Liver (tissue), 9 donors: ENCODE data around the gene USH2A. TPM values are rescaled to one million over a fixed set of nuclear protein-coding genes. Genes with fewer than 3 reads are reported as not detected.

Experiments used
- DNase-seq: peaks from one replicate; pipeline ENCODE4 v3.0.0-alpha.2; 2017; ENCODE audit warnings: low spot score
- H3K27ac ChIP-seq, 2 donors: one replicate each; pipeline ENCODE4 v1.7.0; 2013; ENCODE audit warnings: inconsistent platforms in 2 of 2, low read length in 2 of 2, control low read depth in 1 of 2, low read depth in 1 of 2, mild to moderate bottlenecking in 1 of 2
- H3K27me3 ChIP-seq, 4 donors: one replicate each; pipeline versions ENCODE4 v1.6.1 to v1.7.0; 2013; ENCODE audit warnings: low read length in 3 of 4, inconsistent platforms in 1 of 4, mild to moderate bottlenecking in 1 of 4, moderate library complexity in 1 of 4; ENCODE audit not compliant: control insufficient read depth in 4 of 4, insufficient read depth in 4 of 4
- H3K36me3 ChIP-seq, 4 donors: one replicate each; pipeline versions ENCODE4 v1.6.1 to v1.7.0; 2013; ENCODE audit warnings: low read length in 3 of 4, mild to moderate bottlenecking in 3 of 4, low read depth in 1 of 4, moderate library complexity in 1 of 4; ENCODE audit not compliant: control insufficient read depth in 4 of 4, insufficient read depth in 3 of 4
- H3K4me1 ChIP-seq, 4 donors: one replicate each; pipeline versions ENCODE4 v1.6.1 to v1.7.0; 2013; ENCODE audit warnings: low read length in 3 of 4, mild to moderate bottlenecking in 3 of 4, moderate library complexity in 1 of 4; ENCODE audit not compliant: control insufficient read depth in 4 of 4, insufficient read depth in 4 of 4
- H3K4me3 ChIP-seq, 3 donors: one replicate each; pipeline versions ENCODE4 v1.6.1 to v1.7.0; 2013; ENCODE audit warnings: low read length in 3 of 3, control low read depth in 1 of 3, low read depth in 1 of 3, mild to moderate bottlenecking in 1 of 3
- H3K9ac ChIP-seq, 2 donors: one replicate each; pipeline ENCODE4 v1.7.0; 2013; ENCODE audit warnings: low read length in 2 of 2, mild to moderate bottlenecking in 2 of 2, moderate library complexity in 2 of 2, control low read depth in 1 of 2, low read depth in 1 of 2
- H3K9me3 ChIP-seq, 4 donors: one replicate each; pipeline versions ENCODE4 v1.6.1 to v1.7.0; 2013; ENCODE audit warnings: low read length in 3 of 4; ENCODE audit not compliant: control insufficient read depth in 4 of 4
- EGR1 ChIP-seq, 2 donors: IDR thresholded peaks; 2 replicates each; pipeline ENCODE4 v1.6.1; 2016 to 2018; ENCODE audit warnings: antibody characterized with exemption in 2 of 2, low read depth in 2 of 2
- FOXA1 ChIP-seq: IDR thresholded peaks from 2 replicates; pipeline ENCODE4 v1.6.1; 2016; ENCODE audit warnings: antibody characterized with exemption
- FOXA2 ChIP-seq: IDR thresholded peaks from 2 replicates; pipeline ENCODE4 v1.6.1; 2016; ENCODE audit warnings: antibody characterized with exemption
- GABPA ChIP-seq, 2 donors: IDR thresholded peaks in 1 of 2; conservative IDR thresholded peaks in 1 of 2; 2 replicates each; pipeline ENCODE4 v1.6.1; 2016; ENCODE audit warnings: antibody characterized with exemption in 2 of 2, mild to moderate bottlenecking in 1 of 2, moderate library complexity in 1 of 2
- HNF4A ChIP-seq, 2 donors: conservative IDR thresholded peaks; 2 replicates each; pipeline ENCODE4 v1.6.1; 2016; ENCODE audit warnings: antibody characterized with exemption in 2 of 2, mild to moderate bottlenecking in 2 of 2
- HNF4G ChIP-seq: IDR thresholded peaks from 2 replicates; pipeline ENCODE4 v1.6.1; 2016; ENCODE audit warnings: antibody characterized with exemption
- NR2F2 ChIP-seq: IDR thresholded peaks from 2 replicates; pipeline ENCODE4 v1.6.1; 2016; ENCODE audit warnings: antibody characterized with exemption
- TAF1 ChIP-seq: conservative IDR thresholded peaks from 2 replicates; pipeline ENCODE4 v1.6.1; 2016; ENCODE audit warnings: antibody characterized with exemption, mild to moderate bottlenecking
- YY1 ChIP-seq: IDR thresholded peaks from 2 replicates; pipeline ENCODE4 v1.6.1; 2016; ENCODE audit warnings: antibody characterized with exemption, mild to moderate bottlenecking
- WGBS: extraction: QIAGEN DNeasy Blood & Tissue Kit; methylation state at CpG from one replicate; pipeline ENCODE4 v1.1.7; 2013; 5-methylcytosine and 5-hydroxymethylcytosine counted together
- polyA plus RNA-seq, 2 donors: library from polyadenylated mRNA; stranded (reverse) in 1 of 2; unstranded in 1 of 2; fragments of 200-250 nt in 1 of 2; fragments of >200 nt in 1 of 2; fragmentation: Nextera tagmentation in 1 of 2; extraction: Ambion mirVana in 1 of 2; gene quantifications; one replicate each; pipeline versions ENCODE4 v1.2.1 to v1.2.3, GENCODE V29; 2013 to 2015
- total RNA-seq, 2 donors: library from RNA; depleted of rRNA; stranded (reverse); fragments of >200 nt; gene quantifications; one replicate each; pipeline ENCODE4 v1.2.3, GENCODE V29; 2014
- TF ChIP-seq, protein P1 (sequence below): fragments of 150-350 bp; IDR thresholded peaks from 2 replicates; pipeline ENCODE4 v1.5.1; 2017; ENCODE audit warnings: improper control_type of control experiment, low read depth, low read length; ENCODE audit not compliant: missing input control
- TF ChIP-seq, protein P2 (sequence below): IDR thresholded peaks from 2 replicates; pipeline ENCODE4 v1.6.1; 2016; ENCODE audit warnings: antibody characterized with exemption
- TF ChIP-seq, protein P3 (sequence below): IDR thresholded peaks from 2 replicates; pipeline ENCODE4 v1.6.1; 2016; ENCODE audit warnings: antibody characterized with exemption, mild to moderate bottlenecking
- donor health status: healthy.
- donor health status: healthy.
- donor health status: healthy.
- donor health status: healthy.
- donor health status: healthy.

The USH2A gene
- total and polyA plus RNA-seq, 4 donors: 0.14 to 1.0 (median 0.31) TPM

DNA sequence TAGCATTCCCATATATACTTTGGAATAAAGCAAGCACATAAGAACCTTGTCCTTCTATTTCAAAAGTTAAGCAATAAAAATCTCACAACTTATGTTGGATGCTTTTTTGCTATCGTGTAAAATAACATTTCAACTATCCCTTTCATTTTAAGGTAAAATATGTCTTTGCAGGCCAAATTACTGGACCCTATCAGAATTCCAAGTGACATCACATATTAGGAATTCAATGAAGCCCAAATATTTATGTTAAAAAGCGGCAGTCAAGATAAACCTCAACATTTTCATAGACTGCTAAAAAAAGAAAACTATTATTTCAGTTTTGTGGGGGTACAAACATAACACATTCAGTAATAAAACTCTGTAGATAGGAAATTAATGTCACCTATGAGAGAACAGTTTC, 604.1 kb downstream of the USH2A start:
- no peak for DNase-seq
- Histone ChIP-seq H3K27me3 (no peaks in the 10 kb centered on the region), H3K4me3 (no peak overlapping the region), H3K4me1 (no peaks in the 10 kb centered on the region), H3K9me3 (no peaks in the 10 kb centered on the region), H3K36me3 (no peaks in the 10 kb centered on the region), H3K9ac (no peak overlapping the region), H3K27ac (no peak overlapping the region)
- 81% methylated on average over 2 of the region's 2 CpGs for WGBS
- no peak for TF ChIP-seq FOXA2
- TF ChIP-seq NR2F2: no peak
- no peak for TF ChIP-seq FOXA1
- TF ChIP-seq HNF4G: no peak
- TF ChIP-seq, protein P1, sequence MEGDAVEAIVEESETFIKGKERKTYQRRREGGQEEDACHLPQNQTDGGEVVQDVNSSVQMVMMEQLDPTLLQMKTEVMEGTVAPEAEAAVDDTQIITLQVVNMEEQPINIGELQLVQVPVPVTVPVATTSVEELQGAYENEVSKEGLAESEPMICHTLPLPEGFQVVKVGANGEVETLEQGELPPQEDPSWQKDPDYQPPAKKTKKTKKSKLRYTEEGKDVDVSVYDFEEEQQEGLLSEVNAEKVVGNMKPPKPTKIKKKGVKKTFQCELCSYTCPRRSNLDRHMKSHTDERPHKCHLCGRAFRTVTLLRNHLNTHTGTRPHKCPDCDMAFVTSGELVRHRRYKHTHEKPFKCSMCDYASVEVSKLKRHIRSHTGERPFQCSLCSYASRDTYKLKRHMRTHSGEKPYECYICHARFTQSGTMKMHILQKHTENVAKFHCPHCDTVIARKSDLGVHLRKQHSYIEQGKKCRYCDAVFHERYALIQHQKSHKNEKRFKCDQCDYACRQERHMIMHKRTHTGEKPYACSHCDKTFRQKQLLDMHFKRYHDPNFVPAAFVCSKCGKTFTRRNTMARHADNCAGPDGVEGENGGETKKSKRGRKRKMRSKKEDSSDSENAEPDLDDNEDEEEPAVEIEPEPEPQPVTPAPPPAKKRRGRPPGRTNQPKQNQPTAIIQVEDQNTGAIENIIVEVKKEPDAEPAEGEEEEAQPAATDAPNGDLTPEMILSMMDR: no peak
- no peak for TF ChIP-seq EGR1 (IDR thresholded peaks at IDR 0.05; ENCODE audit: low read depth in 2 of 2)
- TF ChIP-seq, protein P2, sequence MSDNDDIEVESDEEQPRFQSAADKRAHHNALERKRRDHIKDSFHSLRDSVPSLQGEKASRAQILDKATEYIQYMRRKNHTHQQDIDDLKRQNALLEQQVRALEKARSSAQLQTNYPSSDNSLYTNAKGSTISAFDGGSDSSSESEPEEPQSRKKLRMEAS: no peak
- TF ChIP-seq GABPA (IDR thresholded peaks at IDR 0.05 in 1 of 2, conservative IDR thresholded peaks at IDR 0.05 in 1 of 2): no peak

DNA sequence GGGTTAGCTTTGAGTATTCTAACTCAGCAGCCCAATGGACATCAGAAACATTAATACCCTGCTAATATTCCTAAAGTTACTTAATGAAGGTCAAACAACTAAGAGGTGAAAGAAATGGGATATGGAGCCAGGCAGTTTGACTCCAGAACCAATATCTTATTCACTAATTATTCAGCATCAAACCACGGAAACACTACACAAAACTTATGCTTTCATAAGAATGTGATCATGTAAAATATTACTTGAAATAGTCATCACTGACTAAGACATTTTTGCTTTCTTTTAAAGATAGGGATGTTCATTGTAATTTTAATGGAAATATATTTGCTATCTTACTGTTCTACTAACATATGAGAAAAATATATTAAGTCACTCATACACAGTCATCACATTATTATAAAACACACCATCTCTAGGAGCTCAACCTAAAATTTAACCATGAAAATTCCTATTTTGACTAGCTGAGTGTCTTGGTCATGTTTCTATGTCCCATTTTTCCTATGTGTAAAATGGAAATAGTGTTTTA, 615.3 kb downstream of the USH2A start:
- no peak overlapping the region for H3K9ac ChIP-seq
- no peaks in the 10 kb centered on the region for H3K36me3 ChIP-seq
- H3K27me3 ChIP-seq: no peaks in the 10 kb centered on the region
- DNase-seq: no peak
- no peak for TF ChIP-seq HNF4A (conservative IDR thresholded peaks at IDR 0.05)
- TF ChIP-seq YY1: no peak
- H3K4me1 ChIP-seq: no peaks in the 10 kb centered on the region
- peaks cover 0 to 3% (median 1%) of the 10 kb centered on the region in 4 donors for H3K9me3 ChIP-seq
- no peak overlapping the region for H3K27ac ChIP-seq
- 87% methylated on average over 1 of the region's 1 CpG for WGBS
- H3K4me3 ChIP-seq: no peak overlapping the region

DNA sequence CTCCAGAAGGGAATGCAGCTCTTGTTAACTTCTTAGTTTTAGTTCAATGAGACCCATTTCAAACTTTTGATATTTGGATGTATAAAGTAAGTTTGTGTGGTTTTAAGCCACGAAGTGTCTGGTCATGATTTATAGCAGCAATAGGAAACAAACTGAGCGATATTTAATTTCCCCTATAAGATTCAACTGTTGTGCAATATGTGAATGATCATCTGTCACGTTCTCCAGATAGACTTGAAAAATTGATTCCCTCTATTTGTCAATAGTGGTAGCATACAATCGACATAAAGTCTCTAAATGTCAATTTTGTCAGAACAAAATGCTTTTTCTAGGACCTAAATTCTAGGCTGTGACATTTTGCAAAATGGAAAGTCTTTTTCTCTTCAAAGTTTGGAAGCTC, 616.0 kb downstream of the USH2A start:
- peaks cover 0 to 2% (median under 1%) of the 10 kb centered on the region in 4 donors for H3K9me3 ChIP-seq
- no peaks in the 10 kb centered on the region for H3K36me3 ChIP-seq
- H3K27ac ChIP-seq: no peak overlapping the region
- no peak overlapping the region for H3K4me3 ChIP-seq
- TF ChIP-seq, protein P3, sequence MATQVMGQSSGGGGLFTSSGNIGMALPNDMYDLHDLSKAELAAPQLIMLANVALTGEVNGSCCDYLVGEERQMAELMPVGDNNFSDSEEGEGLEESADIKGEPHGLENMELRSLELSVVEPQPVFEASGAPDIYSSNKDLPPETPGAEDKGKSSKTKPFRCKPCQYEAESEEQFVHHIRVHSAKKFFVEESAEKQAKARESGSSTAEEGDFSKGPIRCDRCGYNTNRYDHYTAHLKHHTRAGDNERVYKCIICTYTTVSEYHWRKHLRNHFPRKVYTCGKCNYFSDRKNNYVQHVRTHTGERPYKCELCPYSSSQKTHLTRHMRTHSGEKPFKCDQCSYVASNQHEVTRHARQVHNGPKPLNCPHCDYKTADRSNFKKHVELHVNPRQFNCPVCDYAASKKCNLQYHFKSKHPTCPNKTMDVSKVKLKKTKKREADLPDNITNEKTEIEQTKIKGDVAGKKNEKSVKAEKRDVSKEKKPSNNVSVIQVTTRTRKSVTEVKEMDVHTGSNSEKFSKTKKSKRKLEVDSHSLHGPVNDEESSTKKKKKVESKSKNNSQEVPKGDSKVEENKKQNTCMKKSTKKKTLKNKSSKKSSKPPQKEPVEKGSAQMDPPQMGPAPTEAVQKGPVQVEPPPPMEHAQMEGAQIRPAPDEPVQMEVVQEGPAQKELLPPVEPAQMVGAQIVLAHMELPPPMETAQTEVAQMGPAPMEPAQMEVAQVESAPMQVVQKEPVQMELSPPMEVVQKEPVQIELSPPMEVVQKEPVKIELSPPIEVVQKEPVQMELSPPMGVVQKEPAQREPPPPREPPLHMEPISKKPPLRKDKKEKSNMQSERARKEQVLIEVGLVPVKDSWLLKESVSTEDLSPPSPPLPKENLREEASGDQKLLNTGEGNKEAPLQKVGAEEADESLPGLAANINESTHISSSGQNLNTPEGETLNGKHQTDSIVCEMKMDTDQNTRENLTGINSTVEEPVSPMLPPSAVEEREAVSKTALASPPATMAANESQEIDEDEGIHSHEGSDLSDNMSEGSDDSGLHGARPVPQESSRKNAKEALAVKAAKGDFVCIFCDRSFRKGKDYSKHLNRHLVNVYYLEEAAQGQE: no peak
- no peak for TF ChIP-seq TAF1
- 66% methylated on average over 4 of the region's 4 CpGs for WGBS
- no peaks in the 10 kb centered on the region for H3K27me3 ChIP-seq
- no peaks in the 10 kb centered on the region for H3K4me1 ChIP-seq
- DNase-seq: no peak
- H3K9ac ChIP-seq: no peak overlapping the region
